ENCODE data around the gene PTPRD. TPM values are rescaled to one million over a fixed set of nuclear protein-coding genes. Genes with fewer than 3 reads are reported as not detected.

PTPRD gene
- total and polyA plus RNA-seq, 10 donors, result 0.08 to 11.7 (median 2.9) TPM

DNA sequence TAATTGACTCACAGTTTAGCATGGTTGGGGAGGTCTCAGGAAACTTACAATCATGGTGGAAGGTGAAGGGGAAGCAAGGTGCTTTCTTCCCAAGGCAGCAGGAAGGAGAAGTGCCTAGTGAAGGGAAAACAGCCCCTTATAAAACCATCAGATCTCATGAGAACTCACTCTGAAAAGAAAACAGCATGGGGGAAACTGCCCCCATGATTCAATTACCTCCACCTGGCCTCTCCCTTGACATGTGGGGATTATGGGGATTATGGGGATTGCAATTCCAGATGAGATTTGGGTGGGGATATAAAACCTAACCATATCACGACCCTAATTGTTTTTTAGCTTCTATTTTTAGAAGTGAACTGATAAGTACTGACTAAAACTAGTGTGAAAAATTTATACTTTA is 1435.7 kb downstream of the PTPRD start:
- no peaks in the 10 kb centered on the region for H3K4me1 ChIP-seq
- 36 to 54% (median 43%) methylated on average over 1 of the region's 1 CpG for WGBS, 5 donors
- DNase-seq, result no peak
- intact Hi-C loops (cut with DNase I; ENCODE audit: low total_unique reads), result no loop called here
- no peak overlapping the region for H3K4me3 ChIP-seq
- no peaks in the 10 kb centered on the region for H3K9me3 ChIP-seq
- TF ChIP-seq, protein P1, sequence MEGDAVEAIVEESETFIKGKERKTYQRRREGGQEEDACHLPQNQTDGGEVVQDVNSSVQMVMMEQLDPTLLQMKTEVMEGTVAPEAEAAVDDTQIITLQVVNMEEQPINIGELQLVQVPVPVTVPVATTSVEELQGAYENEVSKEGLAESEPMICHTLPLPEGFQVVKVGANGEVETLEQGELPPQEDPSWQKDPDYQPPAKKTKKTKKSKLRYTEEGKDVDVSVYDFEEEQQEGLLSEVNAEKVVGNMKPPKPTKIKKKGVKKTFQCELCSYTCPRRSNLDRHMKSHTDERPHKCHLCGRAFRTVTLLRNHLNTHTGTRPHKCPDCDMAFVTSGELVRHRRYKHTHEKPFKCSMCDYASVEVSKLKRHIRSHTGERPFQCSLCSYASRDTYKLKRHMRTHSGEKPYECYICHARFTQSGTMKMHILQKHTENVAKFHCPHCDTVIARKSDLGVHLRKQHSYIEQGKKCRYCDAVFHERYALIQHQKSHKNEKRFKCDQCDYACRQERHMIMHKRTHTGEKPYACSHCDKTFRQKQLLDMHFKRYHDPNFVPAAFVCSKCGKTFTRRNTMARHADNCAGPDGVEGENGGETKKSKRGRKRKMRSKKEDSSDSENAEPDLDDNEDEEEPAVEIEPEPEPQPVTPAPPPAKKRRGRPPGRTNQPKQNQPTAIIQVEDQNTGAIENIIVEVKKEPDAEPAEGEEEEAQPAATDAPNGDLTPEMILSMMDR (IDR thresholded peaks at IDR 0.05 in 8 of 11, conservative IDR thresholded peaks at IDR 0.05 in 3 of 11), result no peak
- no peak for TF ChIP-seq POLR2AphosphoS5 (IDR thresholded peaks at IDR 0.05)
- TF ChIP-seq POLR2A (IDR thresholded peaks at IDR 0.05), result no peak
- no peak overlapping the region for H3K27ac ChIP-seq
- H3K27me3 ChIP-seq (replicated peaks in 1 of 7), result no peaks in the 10 kb centered on the region
- no peaks in the 10 kb centered on the region for H3K36me3 ChIP-seq

DNA sequence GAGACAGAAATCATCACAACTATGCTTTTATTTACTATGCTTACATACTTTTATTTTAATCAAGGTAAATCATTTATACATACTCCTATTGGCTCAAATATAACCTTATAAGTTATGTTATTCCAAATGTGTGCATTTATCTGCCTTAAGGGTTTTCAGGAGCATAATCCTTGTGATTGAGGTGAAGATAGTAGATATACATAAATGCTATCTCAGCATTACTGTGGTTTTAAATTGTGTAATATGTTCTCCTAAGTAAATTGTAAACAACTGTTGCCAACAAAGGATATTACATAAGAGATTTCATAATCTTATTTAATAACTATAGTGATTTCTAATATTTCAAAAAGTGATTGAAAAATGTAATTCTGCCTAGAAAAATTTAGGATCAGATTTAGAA is 1438.4 kb downstream of the PTPRD start:
- DNase-seq, result no peak

DNA sequence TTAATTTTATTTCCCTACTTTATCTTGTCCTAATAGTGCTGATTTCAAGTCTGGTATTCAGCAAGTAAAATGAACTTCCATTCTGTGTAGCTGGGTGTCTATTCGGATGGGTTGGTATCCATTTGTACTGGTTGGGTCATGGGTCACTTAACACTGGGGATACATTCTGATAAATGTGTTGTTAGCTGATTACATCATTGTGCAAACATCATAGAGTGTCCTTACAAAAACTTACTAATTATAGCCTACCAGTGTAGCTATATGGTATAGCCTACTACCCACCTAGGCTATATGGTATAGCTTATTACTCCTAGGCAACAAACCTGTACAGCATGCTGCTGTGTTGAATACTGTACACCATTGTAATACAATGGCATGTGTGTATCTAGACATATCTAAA is 1439.5 kb downstream of the PTPRD start:
- DNase-seq, result no peak
- Histone ChIP-seq H3K36me3 (no peaks in the 10 kb centered on the region), H3K27me3 (replicated peaks in 1 of 7) (no peaks in the 10 kb centered on the region), H3K4me1 (no peaks in the 10 kb centered on the region), H3K9me3 (no peaks in the 10 kb centered on the region), H3K4me3 (no peak overlapping the region), H3K27ac (no peak overlapping the region)
- TF ChIP-seq, protein P1 (IDR thresholded peaks at IDR 0.05 in 8 of 11, conservative IDR thresholded peaks at IDR 0.05 in 3 of 11), result no peak
- intact Hi-C loops (cut with DNase I; ENCODE audit: low total_unique reads), result no loop called here
- WGBS, 5 donors, result 67 to 97% (median 88%) methylated on average over 1 of the region's 1 CpG

More for the DNA sequence above, 1438.4 kb downstream of the PTPRD start:
- Histone ChIP-seq H3K4me1 (no peaks in the 10 kb centered on the region), H3K9me3 (no peaks in the 10 kb centered on the region), H3K4me3 (no peak overlapping the region), H3K36me3 (no peaks in the 10 kb centered on the region), H3K27ac (no peak overlapping the region), H3K27me3 (replicated peaks in 1 of 7) (no peaks in the 10 kb centered on the region)
- intact Hi-C loops (cut with DNase I; ENCODE audit: low total_unique reads), result no loop called here
- TF ChIP-seq POLR2AphosphoS5 (IDR thresholded peaks at IDR 0.05), result no peak
- TF ChIP-seq, protein P1 (IDR thresholded peaks at IDR 0.05 in 8 of 11, conservative IDR thresholded peaks at IDR 0.05 in 3 of 11), result no peak
- TF ChIP-seq POLR2A (IDR thresholded peaks at IDR 0.05), result no peak

DNA sequence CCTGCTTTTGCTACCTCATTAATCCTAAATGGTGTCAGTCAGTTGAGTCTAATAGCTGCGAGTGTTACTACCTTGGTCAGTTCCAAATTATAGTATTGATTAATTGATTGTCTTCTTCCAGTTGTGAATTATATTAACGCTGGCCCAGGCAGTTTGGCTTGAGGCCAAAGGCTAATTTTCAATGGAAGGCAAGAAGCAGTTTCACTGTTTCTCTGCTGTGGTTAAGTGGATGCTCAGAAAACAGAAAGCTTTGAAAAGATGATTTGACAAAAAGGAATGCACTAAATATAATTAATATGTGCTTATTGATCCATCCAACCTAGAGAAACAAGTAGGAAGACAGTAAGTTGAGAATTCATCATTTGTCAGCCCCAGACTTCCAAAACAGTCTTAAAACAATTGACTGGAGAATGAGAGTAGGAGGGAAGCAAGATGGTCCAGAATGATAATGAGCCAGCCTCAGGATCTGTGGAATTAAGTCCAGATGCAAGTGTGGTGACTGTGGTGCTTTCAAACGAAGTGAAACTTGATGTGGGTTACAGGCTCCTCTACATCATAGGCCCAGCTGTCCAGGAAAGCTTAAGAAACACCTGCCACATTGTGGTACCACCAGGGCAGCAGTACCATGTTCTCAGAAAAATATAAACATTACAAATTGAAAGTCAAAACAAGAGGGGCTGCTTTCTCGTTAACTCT is 1442.2 kb downstream of the PTPRD start:
- H3K4me3 ChIP-seq, result no peak overlapping the region
- H3K4me1 ChIP-seq, result no peaks in the 10 kb centered on the region
- no peak for DNase-seq
- no peak overlapping the region for H3K27ac ChIP-seq
- no peaks in the 10 kb centered on the region for H3K36me3 ChIP-seq
- 48 to 60% (median 53%) methylated on average over 4 of the region's 4 CpGs for WGBS, 5 donors
- TF ChIP-seq, protein P1 (IDR thresholded peaks at IDR 0.05 in 8 of 11, conservative IDR thresholded peaks at IDR 0.05 in 3 of 11), result no peak
- intact Hi-C loops (cut with DNase I; ENCODE audit: low total_unique reads), result no loop called here
- H3K9me3 ChIP-seq, result no peaks in the 10 kb centered on the region
- no peaks in the 10 kb centered on the region for H3K27me3 ChIP-seq (replicated peaks in 1 of 7)
